ENCODE results near the gene LPIN2. TPM values are rescaled to one million over a fixed set of nuclear protein-coding genes. Genes with fewer than 3 reads are reported as not detected.
A peak's percentile ranks its signal among the peaks of the same experiment; 100 is the strongest.
"Not testable (repeated sequence)": the region's sequence is repeated elsewhere in the genome, so short reads cannot be mapped to it uniquely, and the experiment has no call there.

Gene LPIN2
- total RNA-seq, 4 donors from 2014 or later = 39.4 to 68.0 (median 47.4) TPM

DNA sequence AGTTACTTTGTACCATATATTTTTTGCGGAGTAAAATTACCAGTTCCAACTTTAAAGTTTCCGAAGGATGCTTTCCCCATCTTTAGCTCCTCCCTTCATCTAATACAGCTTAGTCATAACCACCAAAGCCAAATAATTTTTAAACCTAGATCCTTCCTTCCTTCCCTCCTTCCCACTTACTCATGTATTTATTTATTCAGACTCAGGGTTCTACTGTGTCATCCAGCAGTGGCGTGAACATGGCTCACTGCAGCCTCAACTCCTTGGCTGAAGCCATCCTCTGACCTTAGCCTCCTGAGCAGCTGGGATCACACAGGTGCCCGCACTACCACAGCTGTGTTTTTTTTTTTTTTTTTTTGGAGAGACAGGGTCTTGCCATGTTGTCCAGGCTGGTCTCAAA is 4.4 kb downstream of the LPIN2 start:
- intact Hi-C loops (cut with DNase I) = no loop called here

GRCh38 chr18:3007491-3007890 is 5.5 kb downstream of the LPIN2 start:
- no peaks in the 10 kb centered on the region for H3K27me3 ChIP-seq
- no peak for TF ChIP-seq CTCF (IDR thresholded peaks at IDR 0.05)
- no peak for TF ChIP-seq POLR2A (IDR thresholded peaks at IDR 0.05)
- WGBS, 2 donors = 88 to 91% methylated on average over 3 of the region's 3 CpGs
- no peak overlapping the region for H3K27ac ChIP-seq
- DNase-seq = no peak
- H3K4me1 ChIP-seq = peaks cover 7 to 21% of the 10 kb centered on the region in 2 donors
- H3K4me3 ChIP-seq (replicated peaks in 1 of 3) = no peak overlapping the region
- H3K36me3 ChIP-seq = no peaks in the 10 kb centered on the region
- no peaks in the 10 kb centered on the region for H3K9me3 ChIP-seq
- intact Hi-C loops (cut with DNase I) = no loop called here

More for the DNA sequence above, 4.4 kb downstream of the LPIN2 start:
- H3K9me3 ChIP-seq = no peaks in the 10 kb centered on the region
- no peak overlapping the region for H3K4me3 ChIP-seq (replicated peaks in 1 of 3)
- no peaks in the 10 kb centered on the region for H3K27me3 ChIP-seq
- H3K4me1 ChIP-seq = peaks cover 8 to 13% of the 10 kb centered on the region in 2 donors
- H3K27ac ChIP-seq = no peak overlapping the region
- DNase-seq = no peak
- TF ChIP-seq CTCF (IDR thresholded peaks at IDR 0.05) = no peak
- WGBS, 2 donors = 81 to 83% methylated on average over 4 of the region's 4 CpGs
- H3K36me3 ChIP-seq = no peaks in the 10 kb centered on the region

DNA sequence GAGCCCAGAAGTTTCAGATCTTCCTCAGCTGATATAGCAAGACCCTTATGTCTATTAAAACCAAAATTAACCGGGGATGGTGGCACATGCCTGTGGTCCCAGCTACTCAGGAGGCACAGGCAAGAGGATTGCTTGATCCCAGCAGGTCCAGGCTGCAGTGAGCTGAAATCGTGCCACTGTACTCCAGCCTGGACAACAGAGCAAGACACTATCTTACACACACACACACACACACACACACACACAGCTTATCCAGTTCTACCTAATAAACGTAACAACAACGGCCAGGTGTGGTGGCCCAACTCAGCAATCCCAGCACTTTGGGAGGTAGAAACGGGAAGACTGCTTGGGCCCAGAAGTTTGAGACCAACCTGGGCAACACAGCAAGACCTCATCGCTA is 7.5 kb downstream of the LPIN2 start:
- intact Hi-C loops (cut with DNase I) = no loop called here
- 95% methylated on average over 6 of the region's 6 CpGs for WGBS, 2 donors
- H3K9me3 ChIP-seq = no peaks in the 10 kb centered on the region
- H3K27ac ChIP-seq = no peak overlapping the region
- H3K4me3 ChIP-seq (replicated peaks in 1 of 3) = no peak overlapping the region
- no peak for DNase-seq
- H3K36me3 ChIP-seq = no peaks in the 10 kb centered on the region
- peaks cover 0 to 8% of the 10 kb centered on the region in 2 donors for H3K4me1 ChIP-seq
- H3K27me3 ChIP-seq = no peaks in the 10 kb centered on the region
- TF ChIP-seq POLR2A (IDR thresholded peaks at IDR 0.05) = no peak
- no peak for TF ChIP-seq CTCF (IDR thresholded peaks at IDR 0.05)

GRCh38 chr18:3003766-3004165 is 9.2 kb downstream of the LPIN2 start:
- H3K27me3 ChIP-seq; H3K4me3 ChIP-seq (replicated peaks in 1 of 3); H3K36me3 ChIP-seq; intact Hi-C loops (cut with DNase I); H3K9me3 ChIP-seq; H3K27ac ChIP-seq; DNase-seq: not testable (repeated sequence)
- peaks cover 9 to 20% of the 10 kb centered on the region in 2 donors for H3K4me1 ChIP-seq
- WGBS, 2 donors = 94 to 96% methylated on average over 8 of the region's 8 CpGs

DNA sequence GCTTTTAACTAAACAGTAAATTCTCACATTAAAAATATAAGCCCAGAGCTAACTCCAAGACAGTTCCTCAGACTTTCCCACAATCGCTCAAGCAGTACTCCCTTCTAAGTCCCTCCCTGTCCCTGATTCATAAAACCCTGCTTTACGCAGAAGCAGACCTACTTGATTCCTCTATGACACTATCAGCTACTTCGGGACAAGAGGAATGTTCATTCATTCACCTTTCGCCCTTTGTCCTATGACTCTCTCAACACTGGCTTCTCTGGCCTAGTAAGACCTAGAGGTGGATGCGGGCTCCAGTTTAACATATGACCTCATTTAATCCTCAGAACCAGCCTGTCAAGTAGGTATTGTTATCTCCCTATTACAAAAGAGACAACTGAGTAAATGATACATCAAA is 10.2 kb downstream of the LPIN2 start:
- WGBS, 2 donors = 58 to 63% methylated on average over 5 of the region's 5 CpGs
- peaks cover 17 to 30% of the 10 kb centered on the region in 2 donors for H3K4me1 ChIP-seq
- H3K9me3 ChIP-seq = no peaks in the 10 kb centered on the region
- H3K27ac ChIP-seq = no peak overlapping the region
- no peak overlapping the region for H3K4me3 ChIP-seq (replicated peaks in 1 of 3)
- TF ChIP-seq CTCF (IDR thresholded peaks at IDR 0.05) (no peak), POLR2A (IDR thresholded peaks at IDR 0.05) (no peak)
- no peaks in the 10 kb centered on the region for H3K36me3 ChIP-seq
- H3K27me3 ChIP-seq = no peaks in the 10 kb centered on the region
- intact Hi-C loops (cut with DNase I) = no loop called here
- DNase-seq = no peak

DNA sequence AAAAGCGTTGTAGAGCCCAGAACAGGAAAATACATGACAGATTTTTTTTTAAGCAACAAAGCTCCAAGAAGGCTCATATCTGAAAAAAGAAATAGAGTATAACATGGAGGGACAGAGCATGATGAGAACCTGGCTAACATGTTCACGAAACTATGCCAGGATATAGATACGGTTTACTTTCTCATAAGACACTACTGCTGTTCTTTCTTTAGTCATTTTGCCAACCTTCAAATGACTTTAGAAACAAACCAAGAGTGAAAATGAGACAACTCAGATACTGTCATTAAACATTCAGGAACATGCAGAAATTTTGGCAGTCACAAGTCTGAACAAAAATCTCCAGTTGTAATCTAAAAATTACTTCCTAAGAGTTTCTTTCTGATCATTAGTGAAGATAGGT is 14.3 kb downstream of the LPIN2 start:
- no peak for TF ChIP-seq CTCF (IDR thresholded peaks at IDR 0.05)
- no peak for TF ChIP-seq POLR2A (IDR thresholded peaks at IDR 0.05)
- H3K4me1 ChIP-seq = peaks cover 26 to 38% of the 10 kb centered on the region in 2 donors
- intact Hi-C loops (cut with DNase I) = no loop called here
- H3K27me3 ChIP-seq = no peaks in the 10 kb centered on the region
- no peak overlapping the region for H3K4me3 ChIP-seq (replicated peaks in 1 of 3)
- no peaks in the 10 kb centered on the region for H3K36me3 ChIP-seq
- no peaks in the 10 kb centered on the region for H3K9me3 ChIP-seq
- DNase-seq = no peak
- peak overlapping the region; percentile 73 to 97 (median 84) for H3K27ac ChIP-seq
- 59 to 80% methylated on average over 3 of the region's 3 CpGs for WGBS, 2 donors

Data from thyroid gland (tissue), 4 donors.